Fibroblast of the aortic adventitia (primary cell): ENCODE measurements around the gene FBN2. TPM values are rescaled to one million over a fixed set of nuclear protein-coding genes. Genes with fewer than 3 reads are reported as not detected.

Experiments
- DNase-seq: peaks from one replicate; pipeline ENCODE4 v3.0.0-alpha.2; 2010; ENCODE audit warnings: low read depth
- H3K4me3 ChIP-seq: 2 replicates; pipeline ENCODE4 v1.5.1; 2011; ENCODE audit warnings: low read depth, mild to moderate bottlenecking, control low read depth, low read length, moderate library complexity
- CTCF ChIP-seq: IDR thresholded peaks from 2 replicates; pipeline ENCODE4 v1.5.1; 2011; ENCODE audit warnings: mild to moderate bottlenecking, low read length, control low read depth, inconsistent platforms; ENCODE audit not compliant: insufficient read depth
- total RNA-seq: library from RNA; depleted of rRNA; stranded (reverse); fragments of >200 nt; gene quantifications from 2 replicates; pipeline ENCODE4 v1.2.3, GENCODE V29; 2012; ENCODE audit warnings: low replicate concordance

The FBN2 gene
- total RNA-seq, 1 donor = 19.8 TPM

GRCh38 chr5:128357226-128357625 lies 180.8 kb downstream of the FBN2 start:
- no peak for TF ChIP-seq CTCF
- H3K4me3 ChIP-seq = no peak overlapping the region
- no peak for DNase-seq

GRCh38 chr5:128355961-128356360 lies 182.1 kb downstream of the FBN2 start:
- H3K4me3 ChIP-seq = no peak overlapping the region
- DNase-seq = no peak
- TF ChIP-seq CTCF = no peak

GRCh38 chr5:128353441-128354107 lies 184.5 kb downstream of the FBN2 start:
- DNase-seq = no peak
- no peak for TF ChIP-seq CTCF
- H3K4me3 ChIP-seq = no peak overlapping the region

- TF ChIP-seq CTCF = no peak
- no peak for DNase-seq
- no peak overlapping the region for H3K4me3 ChIP-seq
Observed at GRCh38 chr5:128350705-128351104, 187.3 kb downstream of the FBN2 start.

- no peak for DNase-seq
- no peak overlapping the region for H3K4me3 ChIP-seq
- TF ChIP-seq CTCF = no peak
Observed at GRCh38 chr5:128349044-128349858, 188.8 kb downstream of the FBN2 start.

- no peak overlapping the region for H3K4me3 ChIP-seq
- TF ChIP-seq CTCF = no peak
- no peak for DNase-seq
Observed at GRCh38 chr5:128346038-128346437, 192.0 kb downstream of the FBN2 start.
